Loucy (cell line): ENCODE measurements around the gene SH3YL1.

Source experiments
- H2AFZ ChIP-seq: fragments of 200-600 bp; sonication (generic); 2 replicates; pipeline ENCODE4 v1.6.0; 2016; ENCODE audit warnings: antibody characterized with exemption, mild to moderate bottlenecking, low read length, moderate library complexity
- H3F3A ChIP-seq: fragments of 200-600 bp; 2 replicates; pipeline ENCODE4 v1.6.0; 2016; ENCODE audit warnings: antibody characterized with exemption, low read depth, mild to moderate bottlenecking
- H3K27me3 ChIP-seq: fragments of 200-600 bp; sonication (generic); 2 replicates; pipeline ENCODE4 v1.6.1; 2014; ENCODE audit warnings: low read length, mild to moderate bottlenecking; ENCODE audit not compliant: insufficient read depth, poor library complexity, severe bottlenecking
- H3K36me3 ChIP-seq: fragments of 200-600 bp; sonication (generic); 2 replicates; pipeline ENCODE4 v1.6.1; 2016; ENCODE audit warnings: low read length; ENCODE audit not compliant: insufficient read depth
- H3K4me1 ChIP-seq: fragments of 200-600 bp; sonication (generic); 2 replicates; pipeline ENCODE4 v1.5.1; 2014; ENCODE audit warnings: low read length, mild to moderate bottlenecking; ENCODE audit not compliant: insufficient read depth, poor library complexity, severe bottlenecking
- H3K4me2 ChIP-seq: fragments of 200-600 bp; sonication (generic); 2 replicates; pipeline ENCODE4 v1.6.0; 2014; ENCODE audit warnings: antibody characterized with exemption, low read length, low read depth, mild to moderate bottlenecking; ENCODE audit not compliant: poor library complexity, severe bottlenecking
- H3K4me3 ChIP-seq: fragments of 200-600 bp; sonication (generic); 2 replicates; pipeline ENCODE4 v1.5.1; 2014; ENCODE audit warnings: low read length, mild to moderate bottlenecking, mixed read lengths; ENCODE audit not compliant: poor library complexity, severe bottlenecking
- H3K79me2 ChIP-seq: fragments of 200-600 bp; sonication (generic); 2 replicates; pipeline ENCODE4 v1.6.1; 2014; ENCODE audit warnings: low read length; ENCODE audit not compliant: insufficient read depth
- H3K9ac ChIP-seq: fragments of 200-600 bp; sonication (generic); 2 replicates; pipeline ENCODE4 v1.6.0; 2014; ENCODE audit warnings: mild to moderate bottlenecking, low read depth, low read length, moderate library complexity; ENCODE audit not compliant: poor library complexity, severe bottlenecking
- H3K9me2 ChIP-seq: fragments of 200-600 bp; sonication (generic); replicated peaks from 2 replicates; pipeline ENCODE4 v1.6.1; 2016; ENCODE audit warnings: low read depth, low read length, mixed read lengths
- H3K9me3 ChIP-seq: fragments of 200-600 bp; sonication (generic); 2 replicates; pipeline ENCODE4 v1.6.1; 2014; ENCODE audit warnings: mild to moderate bottlenecking, antibody characterized with exemption, low read length, low read depth; ENCODE audit not compliant: insufficient read depth
- H4K20me1 ChIP-seq: fragments of 200-600 bp; sonication (generic); 2 replicates; pipeline ENCODE4 v1.6.0; 2014; ENCODE audit warnings: antibody characterized with exemption, low read length, mild to moderate bottlenecking; ENCODE audit not compliant: insufficient read depth, poor library complexity, severe bottlenecking
- EZH2phosphoT487 ChIP-seq: fragments of 200-600 bp; IDR thresholded peaks from 2 replicates; pipeline ENCODE4 v1.6.1; 2018; ENCODE audit warnings: antibody characterized with exemption, mild to moderate bottlenecking, moderate library complexity, borderline replicate concordance
- TF ChIP-seq, protein P1 (sequence below): fragments of 200-600 bp; sonication (generic); conservative IDR thresholded peaks from 2 replicates; pipeline ENCODE4 v1.5.1; 2014; ENCODE audit warnings: mild to moderate bottlenecking, antibody characterized with exemption, low read length

The SH3YL1 gene

GRCh38 chr2:187825-188224 lies 76.0 kb downstream of the SH3YL1 start:
- H3K27me3 ChIP-seq = no peaks in the 10 kb centered on the region
- no peaks in the 10 kb centered on the region for H3K36me3 ChIP-seq
- H3K79me2 ChIP-seq = no peaks in the 10 kb centered on the region
- H3K4me3 ChIP-seq = no peak overlapping the region
- no peaks in the 10 kb centered on the region for H4K20me1 ChIP-seq
- peaks cover 45% of the 10 kb centered on the region for H3K9me3 ChIP-seq
- H3K9ac ChIP-seq = no peak overlapping the region
- no peaks in the 10 kb centered on the region for H3K4me1 ChIP-seq
- no peaks in the 10 kb centered on the region for H3K9me2 ChIP-seq
- no peak overlapping the region for H2AFZ ChIP-seq
- H3K4me2 ChIP-seq = no peak overlapping the region
- H3F3A ChIP-seq = no peaks in the 10 kb centered on the region
- TF ChIP-seq, protein P1, sequence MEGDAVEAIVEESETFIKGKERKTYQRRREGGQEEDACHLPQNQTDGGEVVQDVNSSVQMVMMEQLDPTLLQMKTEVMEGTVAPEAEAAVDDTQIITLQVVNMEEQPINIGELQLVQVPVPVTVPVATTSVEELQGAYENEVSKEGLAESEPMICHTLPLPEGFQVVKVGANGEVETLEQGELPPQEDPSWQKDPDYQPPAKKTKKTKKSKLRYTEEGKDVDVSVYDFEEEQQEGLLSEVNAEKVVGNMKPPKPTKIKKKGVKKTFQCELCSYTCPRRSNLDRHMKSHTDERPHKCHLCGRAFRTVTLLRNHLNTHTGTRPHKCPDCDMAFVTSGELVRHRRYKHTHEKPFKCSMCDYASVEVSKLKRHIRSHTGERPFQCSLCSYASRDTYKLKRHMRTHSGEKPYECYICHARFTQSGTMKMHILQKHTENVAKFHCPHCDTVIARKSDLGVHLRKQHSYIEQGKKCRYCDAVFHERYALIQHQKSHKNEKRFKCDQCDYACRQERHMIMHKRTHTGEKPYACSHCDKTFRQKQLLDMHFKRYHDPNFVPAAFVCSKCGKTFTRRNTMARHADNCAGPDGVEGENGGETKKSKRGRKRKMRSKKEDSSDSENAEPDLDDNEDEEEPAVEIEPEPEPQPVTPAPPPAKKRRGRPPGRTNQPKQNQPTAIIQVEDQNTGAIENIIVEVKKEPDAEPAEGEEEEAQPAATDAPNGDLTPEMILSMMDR = no peak
- no peak for TF ChIP-seq EZH2phosphoT487

DNA sequence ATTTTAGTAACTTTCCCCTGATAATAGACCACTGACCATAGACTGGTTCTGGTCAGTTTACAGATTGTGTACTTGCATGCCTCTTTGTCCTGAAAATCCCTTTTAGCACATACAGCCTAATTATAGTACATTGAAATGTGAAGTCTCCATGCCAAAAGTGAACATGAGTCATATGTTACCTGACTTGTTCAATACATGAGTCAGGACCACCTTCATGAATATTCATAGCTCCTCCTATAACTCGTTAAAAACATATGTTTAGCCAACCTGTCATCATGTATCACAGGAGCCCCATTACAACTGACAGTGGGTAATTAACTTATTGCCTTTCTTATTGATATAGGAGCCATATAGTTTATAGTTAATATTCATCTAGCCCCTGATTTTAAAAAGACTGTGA lies 78.6 kb downstream of the SH3YL1 start:
- H3K36me3 ChIP-seq = no peaks in the 10 kb centered on the region
- no peaks in the 10 kb centered on the region for H3F3A ChIP-seq
- H3K79me2 ChIP-seq = no peaks in the 10 kb centered on the region
- no peaks in the 10 kb centered on the region for H3K4me1 ChIP-seq
- no peak overlapping the region for H2AFZ ChIP-seq
- H3K9me3 ChIP-seq = peaks cover 48% of the 10 kb centered on the region
- H4K20me1 ChIP-seq = no peaks in the 10 kb centered on the region
- no peak overlapping the region for H3K4me3 ChIP-seq
- no peaks in the 10 kb centered on the region for H3K9me2 ChIP-seq
- H3K4me2 ChIP-seq = no peak overlapping the region
- no peak overlapping the region for H3K9ac ChIP-seq
- no peaks in the 10 kb centered on the region for H3K27me3 ChIP-seq
- TF ChIP-seq, protein P1 = no peak
- no peak for TF ChIP-seq EZH2phosphoT487

- H3K9me2 ChIP-seq = no peaks in the 10 kb centered on the region
- no peak overlapping the region for H2AFZ ChIP-seq
- H3K27me3 ChIP-seq = no peaks in the 10 kb centered on the region
- H4K20me1 ChIP-seq = no peaks in the 10 kb centered on the region
- H3K4me1 ChIP-seq = no peaks in the 10 kb centered on the region
- no peak overlapping the region for H3K4me2 ChIP-seq
- H3K36me3 ChIP-seq = no peaks in the 10 kb centered on the region
- H3F3A ChIP-seq = no peaks in the 10 kb centered on the region
- no peak overlapping the region for H3K9ac ChIP-seq
- no peak overlapping the region for H3K4me3 ChIP-seq
- no peaks in the 10 kb centered on the region for H3K79me2 ChIP-seq
- peaks cover 48% of the 10 kb centered on the region for H3K9me3 ChIP-seq
- TF ChIP-seq EZH2phosphoT487 = no peak
- TF ChIP-seq, protein P1 = no peak
Measured at GRCh38 chr2:184695-185094, 79.1 kb downstream of the SH3YL1 start.
